H1 (cell line): ENCODE measurements around the gene EVI2A. TPM values are rescaled to one million over a fixed set of nuclear protein-coding genes. Genes with fewer than 3 reads are reported as not detected.

ENCODE experiments used
- CTCF ChIA-PET: fragments of 300-600 bp; sonication (Branson Sonifier 250); formaldehyde crosslinking; loops from one replicate; lab custom pipeline; 2021; ENCODE audit not compliant: partially characterized antibody; lab: Charles Lee
- POLR2A ChIA-PET: fragments of 300-600 bp; sonication (Branson Sonifier 250); formaldehyde crosslinking; loops from one replicate; lab custom pipeline; 2021; ENCODE audit warnings: inconsistent platforms; ENCODE audit not compliant: partially characterized antibody; lab: Charles Lee
- DNase-seq, 2 experiments: peaks; one replicate each; pipeline versions ENCODE4 v3.0.0 to v3.0.0-alpha.2; 2010 to 2022; ENCODE audit warnings: low spot score in 2 of 2, low read depth in 1 of 2, mixed read lengths in 1 of 2
- FAIRE-seq: peaks from 2 replicates; lab custom pipeline; 2011; peaks lifted over from hg19 to GRCh38; lab: Jason Lieb, UNC
- H2AFZ ChIP-seq: 2 replicates; pipeline ENCODE4 v1.8.1; 2012; ENCODE audit warnings: low read length, inconsistent platforms
- H2AK5ac ChIP-seq: 2 replicates; pipeline ENCODE4 v1.6.1; 2013; ENCODE audit warnings: low read depth, low read length
- H2BK120ac ChIP-seq: replicated peaks from 2 replicates; pipeline ENCODE3; 2013; ENCODE audit warnings: low read depth, low read length, inconsistent platforms
- H2BK12ac ChIP-seq: 2 replicates; pipeline ENCODE4 v1.6.1; 2013; ENCODE audit warnings: low read depth, low read length
- H2BK15ac ChIP-seq: 2 replicates; pipeline ENCODE4 v1.6.1; 2013; ENCODE audit warnings: low read length
- H2BK20ac ChIP-seq: 2 replicates; pipeline ENCODE4 v1.6.1; 2013; ENCODE audit warnings: low read length
- H2BK5ac ChIP-seq: 2 replicates; pipeline ENCODE4 v1.6.1; 2013; ENCODE audit warnings: low read depth, low read length
- H3K14ac ChIP-seq: 2 replicates; pipeline ENCODE4 v1.6.1; 2013; ENCODE audit warnings: inconsistent platforms; ENCODE audit not compliant: insufficient read length
- H3K18ac ChIP-seq: 2 replicates; pipeline ENCODE4 v1.6.1; 2013; ENCODE audit warnings: low read length; ENCODE audit errors: extremely low read depth
- H3K23ac ChIP-seq: 2 replicates; pipeline ENCODE4 v1.6.1; 2013; ENCODE audit warnings: inconsistent platforms; ENCODE audit not compliant: insufficient read length
- H3K23me2 ChIP-seq: 2 replicates; pipeline ENCODE4 v1.6.1; 2013; ENCODE audit warnings: low read depth, low read length
- H3K27ac ChIP-seq: 2 replicates; pipeline ENCODE4 v1.6.1; 2011; ENCODE audit warnings: low read depth, low read length, inconsistent platforms
- H3K27me3 ChIP-seq, 4 experiments: replicated peaks in 1 of 4; 1 replicate in 1 of 4; 2 replicates in 3 of 4; pipeline versions ENCODE4 v1.6.1 to v1.8.1; 2011 to 2013; ENCODE audit warnings: low read length in 3 of 4, mild to moderate bottlenecking in 3 of 4, inconsistent platforms in 2 of 4, mixed read lengths in 2 of 4, moderate library complexity in 1 of 4; ENCODE audit not compliant: control insufficient read depth in 3 of 4, insufficient read depth in 3 of 4; ENCODE audit errors: extremely low read depth in 1 of 4
- H3K36me3 ChIP-seq, 4 experiments: 2 replicates each; pipeline versions ENCODE4 v1.6.1 to v1.8.1; 2011 to 2013; ENCODE audit warnings: mild to moderate bottlenecking in 4 of 4, low read length in 3 of 4, moderate library complexity in 2 of 4, control low read depth in 1 of 4, inconsistent platforms in 1 of 4; ENCODE audit not compliant: insufficient read depth in 4 of 4, control insufficient read depth in 2 of 4
- H3K4ac ChIP-seq: replicated peaks from 2 replicates; pipeline ENCODE3; 2013; ENCODE audit warnings: low read length, low read depth, mixed read lengths, inconsistent platforms; ENCODE audit not compliant: insufficient read length
- H3K4me1 ChIP-seq, 4 experiments: replicated peaks in 1 of 4; 1 replicate in 1 of 4; 2 replicates in 3 of 4; pipeline versions ENCODE4 v1.6.1 to v1.8.1; 2011 to 2013; ENCODE audit warnings: low read length in 3 of 4, inconsistent platforms in 2 of 4, mixed read lengths in 1 of 4; ENCODE audit not compliant: insufficient read depth in 4 of 4, control insufficient read depth in 3 of 4
- H3K4me2 ChIP-seq, 2 experiments: 2 replicates each; pipeline versions ENCODE4 v1.6.1 to v1.8.1; 2011 to 2013; ENCODE audit warnings: low read depth in 2 of 2, low read length in 2 of 2, control low read depth in 1 of 2, inconsistent platforms in 1 of 2, mild to moderate bottlenecking in 1 of 2; ENCODE audit not compliant: insufficient read depth in 1 of 2
- H3K4me3 ChIP-seq, 4 experiments: fragments of 200-600, 300-600 bp in 1 of 4; sonication (generic), shearing (Covaris generic), sonication (Bioruptor Twin) in 1 of 4; 2 replicates each; pipeline versions ENCODE4 v1.5.1 to v1.8.1; 2011 to 2016; ENCODE audit warnings: low read length in 4 of 4, low read depth in 3 of 4, control low read depth in 2 of 4, inconsistent platforms in 2 of 4, mild to moderate bottlenecking in 2 of 4, mixed read lengths in 1 of 4, moderate library complexity in 1 of 4; ENCODE audit not compliant: insufficient read depth in 2 of 4; ENCODE audit errors: extremely low read depth in 1 of 4
- H3K56ac ChIP-seq: replicated peaks from 2 replicates; pipeline ENCODE3; 2013; ENCODE audit warnings: low read depth, mild to moderate bottlenecking, mixed read lengths, low read length, inconsistent platforms; ENCODE audit not compliant: insufficient read length
- H3K79me1 ChIP-seq: 2 replicates; pipeline ENCODE4 v1.6.1; 2013; ENCODE audit warnings: low read depth, low read length, control low read depth
- H3K79me2 ChIP-seq, 2 experiments: 2 replicates each; pipeline versions ENCODE4 v1.6.1 to v1.8.1; 2012 to 2013; ENCODE audit warnings: low read length in 2 of 2, mild to moderate bottlenecking in 2 of 2, inconsistent platforms in 1 of 2; ENCODE audit not compliant: insufficient read depth in 2 of 2, control insufficient read depth in 1 of 2
- H3K9ac ChIP-seq, 4 experiments: replicated peaks in 1 of 4; 1 replicate in 1 of 4; 2 replicates in 3 of 4; pipeline versions ENCODE4 v1.6.1 to v1.8.1; 2011 to 2013; ENCODE audit warnings: low read depth in 3 of 4, low read length in 3 of 4, control low read depth in 2 of 4, mild to moderate bottlenecking in 2 of 4, moderate library complexity in 2 of 4, inconsistent platforms in 1 of 4; ENCODE audit errors: extremely low read depth in 1 of 4
- H3K9me3 ChIP-seq, 2 experiments: 2 replicates each; pipeline versions ENCODE4 v1.6.1 to v1.8.1; 2012 to 2013; ENCODE audit warnings: mild to moderate bottlenecking in 2 of 2, moderate library complexity in 2 of 2, control low read depth in 1 of 2, inconsistent platforms in 1 of 2, low read depth in 1 of 2, low read length in 1 of 2, mixed read lengths in 1 of 2; ENCODE audit not compliant: insufficient read depth in 2 of 2
- H4K20me1 ChIP-seq, 2 experiments: replicated peaks in 1 of 2; 2 replicates each; pipeline versions ENCODE3 to v1.8.1; 2011 to 2013; ENCODE audit warnings: inconsistent platforms in 2 of 2, low read length in 2 of 2, mild to moderate bottlenecking in 1 of 2; ENCODE audit not compliant: insufficient read depth in 2 of 2, control insufficient read depth in 1 of 2
- H4K5ac ChIP-seq: 2 replicates; pipeline ENCODE4 v1.6.1; 2013; ENCODE audit warnings: low read length, low read depth, mixed read lengths, inconsistent platforms; ENCODE audit not compliant: insufficient read length
- H4K8ac ChIP-seq: 2 replicates; pipeline ENCODE4 v1.8.0; 2013; ENCODE audit warnings: mild to moderate bottlenecking, moderate library complexity, low read length, inconsistent platforms; ENCODE audit not compliant: insufficient read depth; ENCODE audit errors: extremely low read depth
- H4K91ac ChIP-seq: replicated peaks from 2 replicates; pipeline ENCODE3; 2013; ENCODE audit warnings: low read length, mixed read lengths, inconsistent platforms; ENCODE audit not compliant: insufficient read length
- ATF2 ChIP-seq: IDR thresholded peaks from 2 replicates; pipeline ENCODE4 v1.6.1; 2012; ENCODE audit warnings: low read length, inconsistent platforms
- CBX5 ChIP-seq: fragments of 300-800, 300-1000 bp; sonication (generic); IDR thresholded peaks from 2 replicates; pipeline ENCODE4 v1.7.1; 2016; ENCODE audit warnings: antibody characterized with exemption, low read length, low read depth
- CEBPB ChIP-seq: IDR thresholded peaks from 2 replicates; pipeline ENCODE4 v1.6.1; 2012; ENCODE audit warnings: low read depth, low read length
- GTF2F1 ChIP-seq: IDR thresholded peaks from 2 replicates; pipeline ENCODE4 v1.6.1; 2012; ENCODE audit warnings: low read depth, low read length, improper control_type of control experiment, borderline replicate concordance
- HDAC6 ChIP-seq: IDR thresholded peaks from one replicate; pipeline ENCODE4 v1.7.1; 2012; ENCODE audit warnings: low read depth, mild to moderate bottlenecking, inconsistent platforms, low read length, moderate library complexity
- MAX ChIP-seq: IDR thresholded peaks from 2 replicates; pipeline ENCODE4 v1.6.1; 2012; ENCODE audit warnings: inconsistent platforms
- NANOG ChIP-seq: IDR thresholded peaks from 2 replicates; pipeline ENCODE4 v1.6.1; 2011; ENCODE audit warnings: low read length, low read depth, mild to moderate bottlenecking, inconsistent platforms; ENCODE audit not compliant: insufficient read depth, poor library complexity, severe bottlenecking
- POLR2A ChIP-seq, 2 experiments: IDR thresholded peaks; 1 replicate in 1 of 2; 2 replicates in 1 of 2; pipeline ENCODE4 v1.6.1; 2011; ENCODE audit warnings: low read depth in 2 of 2, low read length in 2 of 2, mild to moderate bottlenecking in 2 of 2; ENCODE audit errors: control extremely low read depth in 1 of 2
- POLR2AphosphoS5 ChIP-seq: IDR thresholded peaks from 2 replicates; pipeline ENCODE4 v1.6.1; 2011; ENCODE audit warnings: low read depth, low read length
- RAD21 ChIP-seq, 2 experiments: IDR thresholded peaks in 1 of 2; conservative IDR thresholded peaks in 1 of 2; 2 replicates each; pipeline ENCODE4 v1.6.1; 2011; ENCODE audit warnings: low read depth in 2 of 2, low read length in 2 of 2, improper control_type of control experiment in 1 of 2, inconsistent platforms in 1 of 2, mild to moderate bottlenecking in 1 of 2, moderate library complexity in 1 of 2
- SP1 ChIP-seq: IDR thresholded peaks from 2 replicates; pipeline ENCODE4 v1.6.1; 2011; ENCODE audit warnings: low read depth, low read length
- TBP ChIP-seq: IDR thresholded peaks from 2 replicates; pipeline ENCODE4 v1.6.1; 2011; ENCODE audit warnings: low read depth, low read length, improper control_type of control experiment
- TEAD4 ChIP-seq: IDR thresholded peaks from 2 replicates; pipeline ENCODE4 v1.6.1; 2012; ENCODE audit warnings: low read depth, low read length, inconsistent platforms, mixed read lengths
- WGBS, 2 experiments: shearing (Covaris generic) in 1 of 2; methylation state at CpG; one replicate each; pipeline versions ENCODE4 v1.1.6 to v1.1.7; 2013 to 2015; ENCODE audit warnings: low lambda C conversion rate in 2 of 2, mixed read lengths in 2 of 2, inconsistent platforms in 1 of 2, low coverage in 1 of 2, missing lambda C conversion rate in 1 of 2; ENCODE audit not compliant: insufficient replicate concordance in 2 of 2, insufficient coverage in 1 of 2, insufficient read length in 1 of 2; ENCODE audit errors: extremely low coverage in 1 of 2, missing lambda C conversion rate in 1 of 2; 5-methylcytosine and 5-hydroxymethylcytosine counted together
- polyA plus RNA-seq, 7 experiments: library from polyadenylated mRNA; depleted of rRNA in 3 of 7; stranded (reverse) in 5 of 7; unstranded in 2 of 7; fragments of >200 nt in 5 of 7; fragments of 200-250 nt in 2 of 7; gene quantifications; 1 replicate in 5 of 7; 2 replicates in 1 of 7; 4 replicates in 1 of 7; pipeline versions ENCODE4 v1.2.1 to v1.2.3, GENCODE V29; 2011 to 2013; ENCODE audit warnings: missing spikeins in 2 of 7, mixed read lengths in 2 of 7
- total RNA-seq: library from RNA; stranded (reverse); fragmentation: NEBNext Ultra II Directional; extraction: Animal tissue kit (Norgen Biotek cat#: 25700); gene quantifications from 2 replicates; pipeline ENCODE4 v1.2.1, GENCODE V29; 2021

The EVI2A gene
- total and polyA plus RNA-seq, 2 of the 8 experiments (the other 6 are each of a cell fraction or from before 2014, with no cell fraction given) = not detected

GRCh38 chr17:31281061-31281460 lies 40.4 kb downstream of the EVI2A start:
- Histone ChIP-seq H3K9ac (no peak overlapping the region), H3K9me3 (no peaks in the 10 kb centered on the region), H3K56ac (no peak overlapping the region), H2AK5ac (no peak overlapping the region), H3K36me3 (0 out of 8 replicates have a peak, but pooled peaks cover 0 to 6% (median 1%) of the 10 kb centered on the region in 4 experiments), H2BK5ac (no peak overlapping the region), H3K14ac (no peak overlapping the region), H4K91ac (no peak overlapping the region), H3K4me3 (no peak overlapping the region), H2BK120ac (no peak overlapping the region), H3K4me2 (no peak overlapping the region), H3K27ac (no peak overlapping the region), H3K23ac (no peak overlapping the region), H2BK20ac (no peak overlapping the region), H4K5ac (no peak overlapping the region), H4K20me1 (no peaks in the 10 kb centered on the region), H4K8ac (no peak overlapping the region), H2BK15ac (no peak overlapping the region), H3K4me1 (peaks cover 0 to 4% (median 3%) of the 10 kb centered on the region in 4 experiments; a peak in 1 of 7 replicates), H3K4ac (no peak overlapping the region), H3K79me1 (no peaks in the 10 kb centered on the region), H3K27me3 (no peaks in the 10 kb centered on the region), H2AFZ (no peak overlapping the region), H2BK12ac (no peak overlapping the region), H3K79me2 (no peaks in the 10 kb centered on the region), H3K18ac (no peak overlapping the region), H3K23me2 (no peaks in the 10 kb centered on the region)
- CTCF ChIA-PET = interaction anchor here (1.0 to 1.2 kb wide), 2 partner anchors 11 to 15 kb away, joined by 4 to 5 read pairs; no protein-coding TSS in a partner anchor
- FAIRE-seq = no peak
- whole genome bisulfite sequencing, 2 experiments = 95% methylated on average over 2 of the region's 2 CpGs; no CpG with 5 or more reads in 1 of the 2 experiments
- POLR2A ChIA-PET = interaction anchor here (0.7 kb wide), 1 partner anchor 15 kb away, joined by 3 read pairs; no protein-coding TSS in a partner anchor
- DNase-seq = no peak
- no peak for TF ChIP-seq RAD21 (IDR thresholded peaks at IDR 0.05 in 1 of 2, conservative IDR thresholded peaks at IDR 0.05 in 1 of 2; ENCODE audit: low read depth in 2 of 2, low read length in 2 of 2)
- no peak for TF ChIP-seq POLR2AphosphoS5
- no peak for TF ChIP-seq NANOG
- no peak for TF ChIP-seq CEBPB
- no peak for TF ChIP-seq SP1
- TF ChIP-seq ATF2 = no peak
- no peak for TF ChIP-seq HDAC6
- no peak for TF ChIP-seq TEAD4
- no peak for TF ChIP-seq GTF2F1
- TF ChIP-seq TBP = no peak
- TF ChIP-seq POLR2A (IDR thresholded peaks at IDR 0.05; ENCODE audit: control extremely low read depth in 1 of 2, low read depth in 2 of 2, low read length in 2 of 2) = no peak
- TF ChIP-seq MAX = no peak
- TF ChIP-seq CBX5 = no peak
